ENCODE data around the gene TACR1.

TACR1 gene

GRCh38 chr2:75211266-75211770, 12.0 kb upstream of the TACR1 start:
- Mint-ChIP-seq H3K4me3 (no peak overlapping the region), H3K9me3 (no peaks in the 10 kb centered on the region), H3K36me3 (ENCODE audit: low read depth) (no peaks in the 10 kb centered on the region), H3K4me1 (ENCODE audit: low read depth) (peaks cover 4% of the 10 kb centered on the region), H3K27ac (no peak overlapping the region), H3K27me3 (ENCODE audit: low read depth) (peaks cover 2% of the 10 kb centered on the region)
- DNase-seq (ENCODE audit: low spot score) = no peak

GRCh38 chr2:75210409-75210808, 11.1 kb upstream of the TACR1 start:
- H3K4me3 Mint-ChIP-seq = no peak overlapping the region
- peaks cover 5% of the 10 kb centered on the region for H3K27me3 Mint-ChIP-seq (ENCODE audit: low read depth)
- no peaks in the 10 kb centered on the region for H3K9me3 Mint-ChIP-seq
- H3K27ac Mint-ChIP-seq = no peak overlapping the region
- H3K36me3 Mint-ChIP-seq (ENCODE audit: low read depth) = no peaks in the 10 kb centered on the region
- DNase-seq (ENCODE audit: low spot score) = no peak
- H3K4me1 Mint-ChIP-seq (ENCODE audit: low read depth) = peaks cover 4% of the 10 kb centered on the region

- no peaks in the 10 kb centered on the region for H3K9me3 Mint-ChIP-seq
- H3K4me3 Mint-ChIP-seq = no peak overlapping the region
- H3K27ac Mint-ChIP-seq = no peak overlapping the region
- H3K36me3 Mint-ChIP-seq (ENCODE audit: low read depth) = no peaks in the 10 kb centered on the region
- peaks cover 4% of the 10 kb centered on the region for H3K4me1 Mint-ChIP-seq (ENCODE audit: low read depth)
- DNase-seq (ENCODE audit: low spot score) = no peak
- H3K27me3 Mint-ChIP-seq (ENCODE audit: low read depth) = peaks cover 11% of the 10 kb centered on the region
Observed at GRCh38 chr2:75208738-75209137, 9.4 kb upstream of the TACR1 start.

- Mint-ChIP-seq H3K9me3 (no peaks in the 10 kb centered on the region), H3K27me3 (ENCODE audit: low read depth) (peaks cover 34% of the 10 kb centered on the region), H3K4me1 (ENCODE audit: low read depth) (no peaks in the 10 kb centered on the region), H3K27ac (no peak overlapping the region), H3K4me3 (no peak overlapping the region), H3K36me3 (ENCODE audit: low read depth) (no peaks in the 10 kb centered on the region)
- DNase-seq (ENCODE audit: low spot score) = no peak
Observed at GRCh38 chr2:75204833-75205232, 5.5 kb upstream of the TACR1 start.

- Mint-ChIP-seq H3K9me3 (no peaks in the 10 kb centered on the region), H3K27me3 (ENCODE audit: low read depth) (peaks cover 58% of the 10 kb centered on the region), H3K4me1 (ENCODE audit: low read depth) (peaks cover 2% of the 10 kb centered on the region), H3K4me3 (no peak overlapping the region), H3K36me3 (ENCODE audit: low read depth) (no peaks in the 10 kb centered on the region), H3K27ac (no peak overlapping the region)
- no peak for DNase-seq (ENCODE audit: low spot score)
Observed at GRCh38 chr2:75202359-75202758, 3.0 kb upstream of the TACR1 start.

GRCh38 chr2:75200140-75201096, 1.1 kb upstream of the TACR1 start:
- H3K27me3 Mint-ChIP-seq (ENCODE audit: low read depth) = peaks cover 63% of the 10 kb centered on the region
- peaks cover 2% of the 10 kb centered on the region for H3K4me1 Mint-ChIP-seq (ENCODE audit: low read depth)
- DNase-seq (ENCODE audit: low spot score) = no peak
- no peaks in the 10 kb centered on the region for H3K9me3 Mint-ChIP-seq
- no peak overlapping the region for H3K27ac Mint-ChIP-seq
- H3K4me3 Mint-ChIP-seq = no peak overlapping the region
- no peaks in the 10 kb centered on the region for H3K36me3 Mint-ChIP-seq (ENCODE audit: low read depth)

GRCh38 chr2:75195076-75195691, 4.1 kb downstream of the TACR1 start:
- H3K4me3 Mint-ChIP-seq = no peak overlapping the region
- peaks cover 46% of the 10 kb centered on the region for H3K27me3 Mint-ChIP-seq (ENCODE audit: low read depth)
- no peak overlapping the region for H3K27ac Mint-ChIP-seq
- no peaks in the 10 kb centered on the region for H3K9me3 Mint-ChIP-seq
- H3K4me1 Mint-ChIP-seq (ENCODE audit: low read depth) = peaks cover 2% of the 10 kb centered on the region
- no peaks in the 10 kb centered on the region for H3K36me3 Mint-ChIP-seq (ENCODE audit: low read depth)
- DNase-seq (ENCODE audit: low spot score) = no peak

- Mint-ChIP-seq H3K36me3 (ENCODE audit: low read depth) (no peaks in the 10 kb centered on the region), H3K27me3 (ENCODE audit: low read depth) (peaks cover 41% of the 10 kb centered on the region), H3K4me3 (no peak overlapping the region), H3K27ac (no peak overlapping the region), H3K4me1 (ENCODE audit: low read depth) (no peaks in the 10 kb centered on the region), H3K9me3 (no peaks in the 10 kb centered on the region)
- DNase-seq (ENCODE audit: low spot score) = no peak
Observed at GRCh38 chr2:75194184-75194868, 5.0 kb downstream of the TACR1 start.

- no peak overlapping the region for H3K27ac Mint-ChIP-seq
- DNase-seq (ENCODE audit: low spot score) = no peak
- no peak overlapping the region for H3K4me3 Mint-ChIP-seq
- no peaks in the 10 kb centered on the region for H3K36me3 Mint-ChIP-seq (ENCODE audit: low read depth)
- H3K4me1 Mint-ChIP-seq (ENCODE audit: low read depth) = no peaks in the 10 kb centered on the region
- H3K27me3 Mint-ChIP-seq (ENCODE audit: low read depth) = peaks cover 25% of the 10 kb centered on the region
- no peaks in the 10 kb centered on the region for H3K9me3 Mint-ChIP-seq
Observed at GRCh38 chr2:75192496-75192895, 6.8 kb downstream of the TACR1 start.

- Mint-ChIP-seq H3K4me1 (ENCODE audit: low read depth) (no peaks in the 10 kb centered on the region), H3K4me3 (no peak overlapping the region), H3K27ac (no peak overlapping the region), H3K9me3 (no peaks in the 10 kb centered on the region), H3K36me3 (ENCODE audit: low read depth) (no peaks in the 10 kb centered on the region), H3K27me3 (ENCODE audit: low read depth) (peaks cover 13% of the 10 kb centered on the region)
- no peak for DNase-seq (ENCODE audit: low spot score)
Observed at GRCh38 chr2:75190271-75190990, 8.9 kb downstream of the TACR1 start.

- DNase-seq (ENCODE audit: low spot score) = no peak
- H3K9me3 Mint-ChIP-seq = no peaks in the 10 kb centered on the region
- no peak overlapping the region for H3K27ac Mint-ChIP-seq
- peaks cover 6% of the 10 kb centered on the region for H3K27me3 Mint-ChIP-seq (ENCODE audit: low read depth)
- no peak overlapping the region for H3K4me3 Mint-ChIP-seq
- no peaks in the 10 kb centered on the region for H3K4me1 Mint-ChIP-seq (ENCODE audit: low read depth)
- no peaks in the 10 kb centered on the region for H3K36me3 Mint-ChIP-seq (ENCODE audit: low read depth)
Observed at GRCh38 chr2:75186821-75187220, 12.5 kb downstream of the TACR1 start.

- H3K36me3 Mint-ChIP-seq (ENCODE audit: low read depth) = no peaks in the 10 kb centered on the region
- no peaks in the 10 kb centered on the region for H3K4me1 Mint-ChIP-seq (ENCODE audit: low read depth)
- DNase-seq (ENCODE audit: low spot score) = no peak
- H3K27ac Mint-ChIP-seq = no peak overlapping the region
- H3K4me3 Mint-ChIP-seq = no peak overlapping the region
- no peaks in the 10 kb centered on the region for H3K27me3 Mint-ChIP-seq (ENCODE audit: low read depth)
- no peaks in the 10 kb centered on the region for H3K9me3 Mint-ChIP-seq
Observed at GRCh38 chr2:75182606-75183005, 16.7 kb downstream of the TACR1 start.

- H3K4me3 Mint-ChIP-seq = no peak overlapping the region
- no peaks in the 10 kb centered on the region for H3K9me3 Mint-ChIP-seq
- no peaks in the 10 kb centered on the region for H3K36me3 Mint-ChIP-seq (ENCODE audit: low read depth)
- H3K27me3 Mint-ChIP-seq (ENCODE audit: low read depth) = no peaks in the 10 kb centered on the region
- H3K27ac Mint-ChIP-seq = no peak overlapping the region
- no peak for DNase-seq (ENCODE audit: low spot score)
- H3K4me1 Mint-ChIP-seq (ENCODE audit: low read depth) = no peaks in the 10 kb centered on the region
Observed at GRCh38 chr2:75180476-75180875, 18.8 kb downstream of the TACR1 start.
